H1 (cell line): ENCODE results near the gene BCL2L13. TPM values are rescaled to one million over a fixed set of nuclear protein-coding genes. Genes with fewer than 3 reads are reported as not detected.

Source experiments
- CTCF ChIA-PET: fragments of 300-600 bp; sonication (Branson Sonifier 250); formaldehyde crosslinking; loops from one replicate; lab custom pipeline; 2021; ENCODE audit not compliant: partially characterized antibody; lab: Charles Lee
- POLR2A ChIA-PET: fragments of 300-600 bp; sonication (Branson Sonifier 250); formaldehyde crosslinking; loops from one replicate; lab custom pipeline; 2021; ENCODE audit warnings: inconsistent platforms; ENCODE audit not compliant: partially characterized antibody; lab: Charles Lee
- DNase-seq, 2 experiments: peaks; one replicate each; pipeline versions ENCODE4 v3.0.0 to v3.0.0-alpha.2; 2010 to 2022; ENCODE audit warnings: low spot score in 2 of 2, low read depth in 1 of 2, mixed read lengths in 1 of 2
- FAIRE-seq: peaks from 2 replicates; lab custom pipeline; 2011; peaks lifted over from hg19 to GRCh38; lab: Jason Lieb, UNC
- H2AFZ ChIP-seq: 2 replicates; pipeline ENCODE4 v1.8.1; 2012; ENCODE audit warnings: low read length, inconsistent platforms
- H2AK5ac ChIP-seq: 2 replicates; pipeline ENCODE4 v1.6.1; 2013; ENCODE audit warnings: low read depth, low read length
- H2BK120ac ChIP-seq: replicated peaks from 2 replicates; pipeline ENCODE3; 2013; ENCODE audit warnings: low read depth, low read length, inconsistent platforms
- H2BK12ac ChIP-seq: 2 replicates; pipeline ENCODE4 v1.6.1; 2013; ENCODE audit warnings: low read depth, low read length
- H2BK15ac ChIP-seq: 2 replicates; pipeline ENCODE4 v1.6.1; 2013; ENCODE audit warnings: low read length
- H2BK20ac ChIP-seq: 2 replicates; pipeline ENCODE4 v1.6.1; 2013; ENCODE audit warnings: low read length
- H2BK5ac ChIP-seq: 2 replicates; pipeline ENCODE4 v1.6.1; 2013; ENCODE audit warnings: low read depth, low read length
- H3K14ac ChIP-seq: 2 replicates; pipeline ENCODE4 v1.6.1; 2013; ENCODE audit warnings: inconsistent platforms; ENCODE audit not compliant: insufficient read length
- H3K18ac ChIP-seq: 2 replicates; pipeline ENCODE4 v1.6.1; 2013; ENCODE audit warnings: low read length; ENCODE audit errors: extremely low read depth
- H3K23ac ChIP-seq: 2 replicates; pipeline ENCODE4 v1.6.1; 2013; ENCODE audit warnings: inconsistent platforms; ENCODE audit not compliant: insufficient read length
- H3K23me2 ChIP-seq: 2 replicates; pipeline ENCODE4 v1.6.1; 2013; ENCODE audit warnings: low read depth, low read length
- H3K27ac ChIP-seq: 2 replicates; pipeline ENCODE4 v1.6.1; 2011; ENCODE audit warnings: low read depth, low read length, inconsistent platforms
- H3K27me3 ChIP-seq, 4 experiments: replicated peaks in 1 of 4; 1 replicate in 1 of 4; 2 replicates in 3 of 4; pipeline versions ENCODE4 v1.6.1 to v1.8.1; 2011 to 2013; ENCODE audit warnings: low read length in 3 of 4, mild to moderate bottlenecking in 3 of 4, inconsistent platforms in 2 of 4, mixed read lengths in 2 of 4, moderate library complexity in 1 of 4; ENCODE audit not compliant: control insufficient read depth in 3 of 4, insufficient read depth in 3 of 4; ENCODE audit errors: extremely low read depth in 1 of 4
- H3K36me3 ChIP-seq, 4 experiments: 2 replicates each; pipeline versions ENCODE4 v1.6.1 to v1.8.1; 2011 to 2013; ENCODE audit warnings: mild to moderate bottlenecking in 4 of 4, low read length in 3 of 4, moderate library complexity in 2 of 4, control low read depth in 1 of 4, inconsistent platforms in 1 of 4; ENCODE audit not compliant: insufficient read depth in 4 of 4, control insufficient read depth in 2 of 4
- H3K4ac ChIP-seq: replicated peaks from 2 replicates; pipeline ENCODE3; 2013; ENCODE audit warnings: low read length, low read depth, mixed read lengths, inconsistent platforms; ENCODE audit not compliant: insufficient read length
- H3K4me1 ChIP-seq, 4 experiments: replicated peaks in 1 of 4; 1 replicate in 1 of 4; 2 replicates in 3 of 4; pipeline versions ENCODE4 v1.6.1 to v1.8.1; 2011 to 2013; ENCODE audit warnings: low read length in 3 of 4, inconsistent platforms in 2 of 4, mixed read lengths in 1 of 4; ENCODE audit not compliant: insufficient read depth in 4 of 4, control insufficient read depth in 3 of 4
- H3K4me2 ChIP-seq, 2 experiments: 2 replicates each; pipeline versions ENCODE4 v1.6.1 to v1.8.1; 2011 to 2013; ENCODE audit warnings: low read depth in 2 of 2, low read length in 2 of 2, control low read depth in 1 of 2, inconsistent platforms in 1 of 2, mild to moderate bottlenecking in 1 of 2; ENCODE audit not compliant: insufficient read depth in 1 of 2
- H3K4me3 ChIP-seq, 4 experiments: fragments of 200-600, 300-600 bp in 1 of 4; sonication (generic), shearing (Covaris generic), sonication (Bioruptor Twin) in 1 of 4; 2 replicates each; pipeline versions ENCODE4 v1.5.1 to v1.8.1; 2011 to 2016; ENCODE audit warnings: low read length in 4 of 4, low read depth in 3 of 4, control low read depth in 2 of 4, inconsistent platforms in 2 of 4, mild to moderate bottlenecking in 2 of 4, mixed read lengths in 1 of 4, moderate library complexity in 1 of 4; ENCODE audit not compliant: insufficient read depth in 2 of 4; ENCODE audit errors: extremely low read depth in 1 of 4
- H3K56ac ChIP-seq: replicated peaks from 2 replicates; pipeline ENCODE3; 2013; ENCODE audit warnings: low read depth, mild to moderate bottlenecking, mixed read lengths, low read length, inconsistent platforms; ENCODE audit not compliant: insufficient read length
- H3K79me1 ChIP-seq: 2 replicates; pipeline ENCODE4 v1.6.1; 2013; ENCODE audit warnings: low read depth, low read length, control low read depth
- H3K79me2 ChIP-seq, 2 experiments: 2 replicates each; pipeline versions ENCODE4 v1.6.1 to v1.8.1; 2012 to 2013; ENCODE audit warnings: low read length in 2 of 2, mild to moderate bottlenecking in 2 of 2, inconsistent platforms in 1 of 2; ENCODE audit not compliant: insufficient read depth in 2 of 2, control insufficient read depth in 1 of 2
- H3K9ac ChIP-seq, 4 experiments: replicated peaks in 1 of 4; 1 replicate in 1 of 4; 2 replicates in 3 of 4; pipeline versions ENCODE4 v1.6.1 to v1.8.1; 2011 to 2013; ENCODE audit warnings: low read depth in 3 of 4, low read length in 3 of 4, control low read depth in 2 of 4, mild to moderate bottlenecking in 2 of 4, moderate library complexity in 2 of 4, inconsistent platforms in 1 of 4; ENCODE audit errors: extremely low read depth in 1 of 4
- H3K9me3 ChIP-seq, 2 experiments: 2 replicates each; pipeline versions ENCODE4 v1.6.1 to v1.8.1; 2012 to 2013; ENCODE audit warnings: mild to moderate bottlenecking in 2 of 2, moderate library complexity in 2 of 2, control low read depth in 1 of 2, inconsistent platforms in 1 of 2, low read depth in 1 of 2, low read length in 1 of 2, mixed read lengths in 1 of 2; ENCODE audit not compliant: insufficient read depth in 2 of 2
- H4K20me1 ChIP-seq, 2 experiments: replicated peaks in 1 of 2; 2 replicates each; pipeline versions ENCODE3 to v1.8.1; 2011 to 2013; ENCODE audit warnings: inconsistent platforms in 2 of 2, low read length in 2 of 2, mild to moderate bottlenecking in 1 of 2; ENCODE audit not compliant: insufficient read depth in 2 of 2, control insufficient read depth in 1 of 2
- H4K5ac ChIP-seq: 2 replicates; pipeline ENCODE4 v1.6.1; 2013; ENCODE audit warnings: low read length, low read depth, mixed read lengths, inconsistent platforms; ENCODE audit not compliant: insufficient read length
- H4K8ac ChIP-seq: 2 replicates; pipeline ENCODE4 v1.8.0; 2013; ENCODE audit warnings: mild to moderate bottlenecking, moderate library complexity, low read length, inconsistent platforms; ENCODE audit not compliant: insufficient read depth; ENCODE audit errors: extremely low read depth
- H4K91ac ChIP-seq: replicated peaks from 2 replicates; pipeline ENCODE3; 2013; ENCODE audit warnings: low read length, mixed read lengths, inconsistent platforms; ENCODE audit not compliant: insufficient read length
- CBX5 ChIP-seq: fragments of 300-800, 300-1000 bp; sonication (generic); IDR thresholded peaks from 2 replicates; pipeline ENCODE4 v1.7.1; 2016; ENCODE audit warnings: antibody characterized with exemption, low read length, low read depth
- EP300 ChIP-seq, 2 experiments: IDR thresholded peaks; 1 replicate in 1 of 2; 2 replicates in 1 of 2; pipeline ENCODE4 v1.6.1; 2011 to 2012; ENCODE audit warnings: low read depth in 2 of 2, low read length in 2 of 2, mild to moderate bottlenecking in 2 of 2, borderline replicate concordance in 1 of 2, inconsistent platforms in 1 of 2, moderate library complexity in 1 of 2
- FOSL1 ChIP-seq: IDR thresholded peaks from 2 replicates; pipeline ENCODE4 v1.6.1; 2011; ENCODE audit warnings: mild to moderate bottlenecking, low read depth, low read length, moderate library complexity; ENCODE audit not compliant: insufficient read depth
- KDM1A ChIP-seq: fragments of 200-600, 300-600 bp; sonication (generic); IDR thresholded peaks from 2 replicates; pipeline ENCODE4 v1.7.1; 2016; ENCODE audit warnings: mild to moderate bottlenecking, low read length, borderline replicate concordance
- KDM4A ChIP-seq: IDR thresholded peaks from one replicate; pipeline ENCODE4 v1.7.1; 2012; ENCODE audit warnings: low read depth, mild to moderate bottlenecking, moderate library complexity, low read length, inconsistent platforms; ENCODE audit not compliant: severe bottlenecking
- SIRT6 ChIP-seq: IDR thresholded peaks from one replicate; pipeline ENCODE4 v1.7.1; 2012; ENCODE audit warnings: low read length, inconsistent platforms
- SP2 ChIP-seq: IDR thresholded peaks from 2 replicates; pipeline ENCODE4 v1.6.1; 2012; ENCODE audit warnings: mild to moderate bottlenecking, low read length, inconsistent platforms
- SP4 ChIP-seq: IDR thresholded peaks from 2 replicates; pipeline ENCODE4 v1.6.1; 2012; ENCODE audit warnings: low read length, inconsistent platforms
- SUZ12 ChIP-seq: fragments of 200-600 bp; sonication (generic); IDR thresholded peaks from 2 replicates; pipeline ENCODE4 v1.6.1; 2012; ENCODE audit warnings: mild to moderate bottlenecking, inconsistent platforms, low read length, moderate library complexity, mixed read lengths
- TBP ChIP-seq: IDR thresholded peaks from 2 replicates; pipeline ENCODE4 v1.6.1; 2011; ENCODE audit warnings: low read depth, low read length, improper control_type of control experiment
- WGBS, 2 experiments: shearing (Covaris generic) in 1 of 2; methylation state at CpG; one replicate each; pipeline versions ENCODE4 v1.1.6 to v1.1.7; 2013 to 2015; ENCODE audit warnings: low lambda C conversion rate in 2 of 2, mixed read lengths in 2 of 2, inconsistent platforms in 1 of 2, low coverage in 1 of 2, missing lambda C conversion rate in 1 of 2; ENCODE audit not compliant: insufficient replicate concordance in 2 of 2, insufficient coverage in 1 of 2, insufficient read length in 1 of 2; ENCODE audit errors: extremely low coverage in 1 of 2, missing lambda C conversion rate in 1 of 2; 5-methylcytosine and 5-hydroxymethylcytosine counted together
- polyA plus RNA-seq, 7 experiments: library from polyadenylated mRNA; depleted of rRNA in 3 of 7; stranded (reverse) in 5 of 7; unstranded in 2 of 7; fragments of >200 nt in 5 of 7; fragments of 200-250 nt in 2 of 7; gene quantifications; 1 replicate in 5 of 7; 2 replicates in 1 of 7; 4 replicates in 1 of 7; pipeline versions ENCODE4 v1.2.1 to v1.2.3, GENCODE V29; 2011 to 2013; ENCODE audit warnings: missing spikeins in 2 of 7, mixed read lengths in 2 of 7
- total RNA-seq: library from RNA; stranded (reverse); fragmentation: NEBNext Ultra II Directional; extraction: Animal tissue kit (Norgen Biotek cat#: 25700); gene quantifications from 2 replicates; pipeline ENCODE4 v1.2.1, GENCODE V29; 2021
- TF ChIP-seq, protein P1 (sequence below), 3 experiments: IDR thresholded peaks; 1 replicate in 2 of 3; 2 replicates in 1 of 3; pipeline versions ENCODE4 v1.5.1 to v1.6.1; 2011; ENCODE audit warnings: low read length in 3 of 3, mild to moderate bottlenecking in 3 of 3, inconsistent platforms in 2 of 3, low read depth in 1 of 3, moderate library complexity in 1 of 3; ENCODE audit not compliant: insufficient read depth in 1 of 3; ENCODE audit errors: control extremely low read depth in 1 of 3
- TF ChIP-seq, protein P2 (sequence below): IDR thresholded peaks from 2 replicates; pipeline ENCODE4 v1.6.1; 2012; ENCODE audit warnings: inconsistent platforms

The BCL2L13 gene
- total and polyA plus RNA-seq, 2 of the 8 experiments (the other 6 are each of a cell fraction or from before 2014, with no cell fraction given): 20.7 to 35.0 TPM

DNA sequence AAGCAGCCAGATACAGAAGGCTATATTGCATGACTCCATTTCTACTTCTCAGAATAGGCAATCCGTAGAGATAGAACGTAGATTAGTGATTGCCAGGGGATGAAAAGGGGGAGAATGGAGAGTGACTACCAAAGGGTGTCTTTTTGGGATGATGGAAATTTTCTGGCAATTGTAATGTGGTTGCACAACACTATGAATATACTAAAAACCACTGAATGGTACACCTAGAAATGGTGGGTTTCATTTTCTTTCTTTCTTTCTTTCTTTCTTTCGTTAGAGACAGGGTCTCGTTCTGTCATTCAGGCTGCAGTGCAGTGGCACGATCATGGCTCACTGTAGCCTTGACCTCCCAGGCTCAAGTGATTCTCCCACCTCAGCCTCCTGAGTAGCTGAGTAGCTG is 81.4 kb downstream of the BCL2L13 start:
- Histone ChIP-seq H3K9ac (no peak overlapping the region), H4K8ac (no peak overlapping the region; the same call in 1 of the 2 replicates), H4K20me1 (no peaks in the 10 kb centered on the region), H2AFZ (no peak overlapping the region), H3K27ac (no peak overlapping the region), H3K4me1 (no peaks in the 10 kb centered on the region), H3K14ac (no peak overlapping the region), H3K36me3 (no peaks in the 10 kb centered on the region), H2BK12ac (no peak overlapping the region), H2BK5ac (no peak overlapping the region), H3K4me3 (no peak overlapping the region), H3K23me2 (no peaks in the 10 kb centered on the region), H4K91ac (no peak overlapping the region), H3K9me3 (no peaks in the 10 kb centered on the region), H2AK5ac (no peak overlapping the region), H3K79me1 (no peaks in the 10 kb centered on the region), H3K79me2 (no peaks in the 10 kb centered on the region), H2BK20ac (no peak overlapping the region), H3K4me2 (no peak overlapping the region), H3K23ac (no peak overlapping the region), H3K56ac (no peak overlapping the region), H3K27me3 (no peaks in the 10 kb centered on the region), H2BK15ac (no peak overlapping the region), H3K18ac (no peak overlapping the region), H4K5ac (no peak overlapping the region), H3K4ac (no peak overlapping the region), H2BK120ac (no peak overlapping the region)
- ChIA-PET CTCF (no interaction called here), POLR2A (interaction anchor here (0.6 to 0.9 kb wide), 2 partner anchors 10 to 31 kb away, joined by 4 to 6 read pairs; no protein-coding TSS in a partner anchor)
- FAIRE-seq (no peak), DNase-seq (no peak)
- WGBS, 2 experiments: 94% methylated on average over 5 of the region's 5 CpGs; no CpG with 5 or more reads in 1 of the 2 experiments
- TF ChIP-seq KDM1A: no peak
- no peak for TF ChIP-seq SP2
- TF ChIP-seq CBX5: no peak
- TF ChIP-seq SUZ12: no peak
- no peak for TF ChIP-seq TBP
- TF ChIP-seq, protein P1, sequence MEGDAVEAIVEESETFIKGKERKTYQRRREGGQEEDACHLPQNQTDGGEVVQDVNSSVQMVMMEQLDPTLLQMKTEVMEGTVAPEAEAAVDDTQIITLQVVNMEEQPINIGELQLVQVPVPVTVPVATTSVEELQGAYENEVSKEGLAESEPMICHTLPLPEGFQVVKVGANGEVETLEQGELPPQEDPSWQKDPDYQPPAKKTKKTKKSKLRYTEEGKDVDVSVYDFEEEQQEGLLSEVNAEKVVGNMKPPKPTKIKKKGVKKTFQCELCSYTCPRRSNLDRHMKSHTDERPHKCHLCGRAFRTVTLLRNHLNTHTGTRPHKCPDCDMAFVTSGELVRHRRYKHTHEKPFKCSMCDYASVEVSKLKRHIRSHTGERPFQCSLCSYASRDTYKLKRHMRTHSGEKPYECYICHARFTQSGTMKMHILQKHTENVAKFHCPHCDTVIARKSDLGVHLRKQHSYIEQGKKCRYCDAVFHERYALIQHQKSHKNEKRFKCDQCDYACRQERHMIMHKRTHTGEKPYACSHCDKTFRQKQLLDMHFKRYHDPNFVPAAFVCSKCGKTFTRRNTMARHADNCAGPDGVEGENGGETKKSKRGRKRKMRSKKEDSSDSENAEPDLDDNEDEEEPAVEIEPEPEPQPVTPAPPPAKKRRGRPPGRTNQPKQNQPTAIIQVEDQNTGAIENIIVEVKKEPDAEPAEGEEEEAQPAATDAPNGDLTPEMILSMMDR (IDR thresholded peaks at IDR 0.05; ENCODE audit: control extremely low read depth in 1 of 3, insufficient read depth in 1 of 3, low read depth in 1 of 3, low read length in 3 of 3): no peak
- no peak for TF ChIP-seq FOSL1
- no peak for TF ChIP-seq SP4
- TF ChIP-seq, protein P2, sequence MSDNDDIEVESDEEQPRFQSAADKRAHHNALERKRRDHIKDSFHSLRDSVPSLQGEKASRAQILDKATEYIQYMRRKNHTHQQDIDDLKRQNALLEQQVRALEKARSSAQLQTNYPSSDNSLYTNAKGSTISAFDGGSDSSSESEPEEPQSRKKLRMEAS: no peak
- no peak for TF ChIP-seq SIRT6
- TF ChIP-seq EP300 (IDR thresholded peaks at IDR 0.05; ENCODE audit: borderline replicate concordance in 1 of 2, low read depth in 2 of 2, low read length in 2 of 2): no peak
- no peak for TF ChIP-seq KDM4A
